Renal cortex interstitium (tissue), 11 donors: ENCODE data around the gene CAPN10. TPM values are rescaled to one million over a fixed set of nuclear protein-coding genes. Genes with fewer than 3 reads are reported as not detected.

Experiments used
- DNase-seq, 11 donors: peaks; one replicate each; pipeline ENCODE4 v3.0.0-alpha.2; 2013; ENCODE audit warnings: low read depth in 9 of 11, low spot score in 4 of 11; ENCODE audit errors: extremely low read depth in 1 of 11
- polyA plus RNA-seq, 3 donors: library from polyadenylated mRNA; unstranded; fragments of 120-200 nt; gene quantifications; one replicate each; pipeline ENCODE4 v1.2.1, GENCODE V29; 2013; ENCODE audit not compliant: insufficient read length in 3 of 3

CAPN10 gene
- polyA plus RNA-seq, 3 donors, result 20.2 to 37.9 (median 32.1) TPM

GRCh38 chr2:240583774-240584173 lies 2.8 kb upstream of the CAPN10 start:
- no peak for DNase-seq

- no peak for DNase-seq
These were observed 2.0 kb upstream of the CAPN10 start for GRCh38 chr2:240584486-240585031.

GRCh38 chr2:240585101-240585500 lies 1.4 kb upstream of the CAPN10 start:
- no peak for DNase-seq

- no peak for DNase-seq
These were observed 795 bp upstream of the CAPN10 start for GRCh38 chr2:240585681-240586197.

- no peak for DNase-seq
These were observed 626 bp downstream of the CAPN10 start for GRCh38 chr2:240586919-240587800.

GRCh38 chr2:240588006-240588655 lies 1.6 kb downstream of the CAPN10 start:
- DNase-seq, result no peak

GRCh38 chr2:240588669-240589068 lies 2.1 kb downstream of the CAPN10 start:
- DNase-seq, result no peak

DNA sequence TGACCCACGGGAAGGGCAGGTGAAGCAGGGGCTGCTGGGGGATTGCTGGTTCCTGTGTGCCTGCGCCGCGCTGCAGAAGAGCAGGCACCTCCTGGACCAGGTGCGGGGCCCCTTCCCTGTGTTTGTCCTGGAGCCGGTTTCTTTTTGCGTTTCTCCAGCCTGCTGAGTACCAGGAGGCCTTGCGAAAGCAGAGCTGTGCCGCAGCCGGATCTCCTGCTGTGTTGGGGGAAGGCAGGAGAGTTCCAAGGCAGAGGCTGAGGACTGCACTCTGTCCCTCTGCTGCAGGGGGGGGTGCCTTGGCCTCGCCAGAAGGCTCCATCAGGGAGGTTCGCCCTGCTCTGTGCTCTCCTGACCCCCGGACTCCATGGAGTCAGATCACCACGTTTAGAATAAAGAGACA lies 2.8 kb downstream of the CAPN10 start:
- no peak for DNase-seq

- no peak for DNase-seq
These were observed 3.5 kb downstream of the CAPN10 start for GRCh38 chr2:240589850-240590525.

- DNase-seq, result no peak
These were observed 4.2 kb downstream of the CAPN10 start for GRCh38 chr2:240590681-240591111.

DNA sequence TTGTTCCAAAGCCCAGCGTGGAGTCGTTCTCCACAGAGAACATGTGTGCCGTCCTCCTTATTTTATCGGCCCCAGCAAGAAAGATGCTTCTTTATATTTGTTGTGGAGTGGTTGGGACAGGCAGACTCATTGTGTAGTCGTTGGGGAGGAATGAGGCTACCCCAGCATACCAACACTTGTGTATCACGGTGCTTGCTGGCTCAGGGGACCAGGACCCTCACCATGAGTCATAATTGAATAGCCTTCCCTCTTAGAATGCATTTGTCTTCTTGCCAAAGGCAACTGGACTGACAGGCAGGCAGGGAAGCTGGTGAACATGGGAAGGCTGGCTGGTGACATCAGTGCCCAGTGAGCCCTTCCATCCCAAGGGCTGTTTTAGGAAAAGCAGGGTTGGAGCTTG lies 4.7 kb downstream of the CAPN10 start:
- no peak for DNase-seq

GRCh38 chr2:240591784-240592183 lies 5.2 kb downstream of the CAPN10 start:
- DNase-seq, result no peak

GRCh38 chr2:240593026-240593702 lies 6.6 kb downstream of the CAPN10 start:
- DNase-seq, result no peak

DNA sequence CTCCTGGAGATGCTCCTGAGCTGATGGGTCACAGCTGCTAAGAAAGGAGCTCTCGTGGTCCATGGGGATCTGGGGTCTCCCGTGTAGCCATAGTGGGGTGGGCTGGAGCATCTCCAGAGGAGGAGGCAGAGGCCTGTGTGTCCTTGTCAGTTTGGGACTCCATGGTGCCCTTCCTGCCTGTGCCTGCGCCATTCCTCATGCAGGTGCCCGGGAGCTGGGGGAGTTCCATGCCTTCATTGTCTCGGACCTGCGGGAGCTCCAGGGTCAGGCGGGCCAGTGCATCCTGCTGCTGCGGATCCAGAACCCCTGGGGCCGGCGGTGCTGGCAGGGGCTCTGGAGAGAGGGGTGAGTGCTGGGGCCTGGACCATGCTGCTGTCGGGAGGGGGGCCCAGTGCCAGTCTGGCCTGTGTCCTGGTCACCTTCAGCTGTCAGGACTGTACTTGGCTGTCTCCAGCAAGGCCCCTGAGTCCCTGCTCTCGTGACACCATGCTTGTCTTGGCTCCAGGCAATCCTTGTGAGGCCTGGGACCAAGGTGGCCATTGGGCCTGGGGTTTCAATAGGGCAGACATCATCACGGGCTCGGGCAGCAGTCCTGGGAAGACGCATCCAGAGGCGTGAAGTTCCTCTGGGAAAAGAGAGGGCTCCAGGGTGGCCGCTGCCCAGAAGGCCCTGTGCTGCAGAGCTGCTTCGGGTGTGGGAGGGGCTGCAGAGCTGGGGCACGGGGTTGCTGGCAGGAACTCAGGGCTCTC lies 7.3 kb downstream of the CAPN10 start:
- no peak for DNase-seq

DNA sequence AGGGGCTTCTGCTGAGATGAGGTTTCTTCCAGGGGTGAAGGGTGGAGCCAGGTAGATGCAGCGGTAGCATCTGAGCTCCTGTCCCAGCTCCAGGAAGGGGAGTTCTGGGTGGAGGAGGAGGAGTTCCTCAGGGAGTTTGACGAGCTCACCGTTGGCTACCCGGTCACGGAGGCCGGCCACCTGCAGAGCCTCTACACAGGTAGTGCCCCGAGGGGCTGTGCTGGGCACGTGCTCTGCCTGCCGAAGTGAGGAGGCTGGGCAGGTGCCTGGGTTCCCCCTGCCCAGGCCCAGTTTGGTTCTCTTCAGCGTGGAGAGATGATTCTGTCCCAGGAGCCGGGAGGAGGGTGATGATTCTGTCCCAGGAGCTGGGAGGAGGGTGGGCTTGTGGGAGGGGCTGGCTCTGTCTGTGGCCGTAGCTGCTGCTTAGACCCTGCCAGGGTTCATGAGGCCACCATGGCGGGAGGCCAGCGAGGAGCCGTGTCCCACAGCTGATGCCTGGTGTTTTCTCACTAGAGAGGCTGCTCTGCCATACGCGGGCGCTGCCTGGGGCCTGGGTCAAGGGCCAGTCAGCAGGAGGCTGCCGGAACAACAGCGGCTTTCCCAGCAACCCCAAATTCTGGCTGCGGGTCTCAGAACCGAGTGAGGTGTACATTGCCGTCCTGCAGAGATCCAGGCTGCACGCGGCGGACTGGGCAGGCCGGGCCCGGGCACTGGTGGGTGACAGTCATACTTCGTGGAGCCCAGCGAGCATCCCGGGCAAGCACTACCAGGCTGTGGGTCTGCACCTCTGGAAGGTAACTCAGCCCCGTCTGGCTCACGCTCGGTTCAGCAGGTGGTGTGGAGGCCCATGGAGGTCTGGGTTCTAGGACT lies 8.2 kb downstream of the CAPN10 start:
- DNase-seq, result no peak

DNA sequence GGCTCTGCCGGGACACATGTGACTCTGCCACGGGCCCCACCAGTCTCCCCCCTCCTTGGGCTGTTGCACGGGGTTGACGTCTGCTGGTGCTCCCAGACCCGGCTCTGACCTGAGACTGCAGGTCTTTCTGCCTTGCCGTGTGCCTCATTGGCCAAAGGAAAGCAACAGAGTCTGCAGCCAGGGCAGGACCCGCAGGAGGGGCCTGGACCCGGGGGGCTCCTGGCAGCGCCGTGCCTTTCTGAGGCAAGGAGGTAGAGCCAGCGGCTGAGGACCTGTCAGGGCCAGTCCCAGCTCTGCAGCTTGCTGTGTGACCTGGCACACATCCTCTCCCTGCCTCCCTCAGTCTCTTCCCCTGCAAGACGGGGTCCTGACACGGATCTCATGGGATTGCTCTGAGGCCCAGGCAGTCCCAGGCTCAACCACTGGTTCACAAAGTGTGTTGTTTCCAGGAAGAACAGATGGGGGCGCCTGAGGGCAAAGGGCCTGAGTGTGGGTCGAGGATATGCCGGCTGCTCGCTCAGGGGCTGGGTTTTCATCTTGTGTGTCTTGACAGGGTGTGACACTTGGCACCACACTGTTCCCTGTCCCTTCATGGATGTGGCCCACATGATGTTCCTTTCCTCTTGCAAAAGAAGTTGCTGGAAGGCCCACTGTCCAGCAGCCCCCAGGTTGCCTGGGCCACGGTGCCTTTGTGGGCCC lies 9.0 kb downstream of the CAPN10 start:
- no peak for DNase-seq

GRCh38 chr2:240596080-240596460 lies 9.5 kb downstream of the CAPN10 start:
- no peak for DNase-seq
